Pulmonary artery endothelial cell (primary cell): ENCODE results near the gene TMPRSS11F. TPM values are rescaled to one million over a fixed set of nuclear protein-coding genes. Genes with fewer than 3 reads are reported as not detected.
"Not testable (repeated sequence)": the region's sequence is repeated elsewhere in the genome, so short reads cannot be mapped to it uniquely, and the experiment has no call there.

ENCODE experiments used
- DNase-seq: peaks from one replicate; pipeline ENCODE4 v3.0.0-alpha.2; 2011; ENCODE audit warnings: low read depth, low spot score
- total RNA-seq: library from RNA; depleted of rRNA; stranded (reverse); fragments of >200 nt; gene quantifications from 2 replicates; pipeline ENCODE4 v1.2.3, GENCODE V29; 2014

The TMPRSS11F gene
- total RNA-seq, result not detected in 2 replicates

DNA sequence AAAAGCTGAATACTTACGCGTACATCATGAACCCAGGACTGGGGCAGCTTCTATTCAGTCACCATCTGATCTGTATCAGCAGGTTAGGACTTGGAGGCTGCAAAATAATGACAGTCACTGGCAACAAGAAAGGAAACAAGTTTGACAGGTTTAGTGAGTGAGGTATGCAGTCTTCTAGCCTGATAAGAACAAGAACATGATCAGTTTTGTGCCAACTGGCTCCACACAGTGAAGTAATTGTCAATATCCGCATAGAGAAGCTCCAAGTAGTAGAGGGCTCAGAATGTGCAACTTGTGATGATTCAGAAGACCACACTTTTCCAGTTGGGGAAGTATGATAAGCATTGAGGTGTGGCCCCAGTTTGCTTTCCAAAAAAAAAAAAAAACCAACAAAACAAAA is at the start of gene TMPRSS11F:
TSS of gene TMPRSS11F (minus strand) at position 77 of the 400 bp plus-strand sequence. CDS start at position 28, 49 bp downstream.
- no peak for DNase-seq

DNA sequence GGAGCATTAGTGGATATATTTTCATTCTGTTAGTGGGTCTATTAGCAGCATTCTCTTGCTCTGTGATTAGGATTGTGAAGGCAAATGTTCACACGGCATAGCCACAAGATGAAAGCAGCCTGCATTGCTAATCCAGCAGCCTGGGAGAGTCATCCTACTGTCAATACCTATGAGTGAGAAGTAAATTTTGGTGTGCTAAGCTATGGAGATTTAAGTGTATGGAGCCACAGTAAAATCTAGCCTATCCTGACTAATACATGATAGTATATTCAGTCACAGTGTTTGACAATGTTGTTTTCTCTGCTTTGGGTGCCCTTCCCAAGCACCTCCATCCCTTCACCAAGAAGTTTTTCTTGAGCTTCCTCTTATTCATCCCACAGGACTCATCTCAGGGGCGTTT is 47.2 kb upstream of the TMPRSS11F start:
- no peak for DNase-seq

DNA sequence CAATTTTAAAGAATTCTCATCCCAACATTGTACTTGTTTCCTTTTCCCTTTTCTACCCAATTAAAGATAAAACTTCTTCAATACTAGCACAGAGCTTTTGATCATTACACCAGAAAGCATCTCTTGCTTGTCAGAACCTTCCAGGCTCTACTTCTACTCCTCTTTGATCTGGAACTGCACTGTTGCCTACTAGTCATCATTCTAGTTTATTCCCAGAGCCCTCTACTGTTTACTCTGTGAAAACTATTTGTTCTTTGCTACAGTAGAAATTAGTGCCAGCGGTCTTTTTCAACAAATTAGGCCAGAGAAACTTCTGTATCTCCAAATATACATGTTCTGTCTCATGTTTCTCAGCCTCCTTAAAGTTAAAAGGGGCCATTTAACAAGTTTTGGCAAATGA is 46.8 kb upstream of the TMPRSS11F start:
- no peak for DNase-seq

DNA sequence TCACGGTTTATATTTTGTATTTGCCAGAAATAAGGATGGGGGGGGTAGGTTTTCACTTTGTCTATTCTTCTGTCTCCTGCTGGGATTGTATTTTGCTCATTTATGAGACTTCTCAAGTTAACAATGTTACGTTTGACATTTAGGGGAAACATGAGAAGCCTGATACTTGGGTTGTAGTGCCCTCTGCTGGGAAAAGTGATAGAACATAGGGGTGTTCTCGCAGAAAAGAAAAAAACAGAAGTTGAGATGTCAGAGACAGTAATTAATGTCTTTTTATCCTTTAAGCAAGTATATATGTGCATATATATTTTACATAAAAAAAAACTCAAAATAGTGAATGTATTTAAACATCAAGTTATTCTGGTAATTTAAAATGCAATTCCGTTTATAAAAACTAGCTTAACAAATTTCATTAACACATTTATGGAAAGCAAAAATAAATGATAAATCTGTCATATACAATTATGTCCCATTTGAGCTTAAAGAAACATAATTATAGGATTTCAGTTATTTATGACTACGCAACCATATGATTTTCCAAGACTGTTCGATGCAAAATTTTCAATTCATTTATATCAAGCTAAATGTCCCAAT is 46.0 kb upstream of the TMPRSS11F start:
- peak; percentile 10 for DNase-seq

DNA sequence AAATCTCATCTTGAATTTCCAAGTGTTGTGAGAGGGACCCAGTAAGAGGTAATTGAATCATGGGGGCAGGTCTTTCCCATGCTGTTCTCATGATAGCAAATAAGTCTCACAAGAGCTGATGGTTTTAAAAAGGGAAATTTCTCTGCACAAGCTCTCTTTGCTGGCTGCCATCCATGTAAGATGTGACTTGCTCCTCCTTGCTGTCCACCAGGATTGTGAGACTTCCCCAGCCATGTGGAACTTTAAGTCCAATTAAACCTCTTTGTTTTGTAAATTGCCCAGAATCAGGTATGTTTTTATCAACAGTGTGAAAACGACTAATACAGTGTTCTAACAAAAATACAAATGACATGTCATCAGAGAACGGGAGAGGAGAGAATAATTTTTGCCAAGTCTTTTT is 44.7 kb upstream of the TMPRSS11F start:
- not testable (repeated sequence) for DNase-seq

DNA sequence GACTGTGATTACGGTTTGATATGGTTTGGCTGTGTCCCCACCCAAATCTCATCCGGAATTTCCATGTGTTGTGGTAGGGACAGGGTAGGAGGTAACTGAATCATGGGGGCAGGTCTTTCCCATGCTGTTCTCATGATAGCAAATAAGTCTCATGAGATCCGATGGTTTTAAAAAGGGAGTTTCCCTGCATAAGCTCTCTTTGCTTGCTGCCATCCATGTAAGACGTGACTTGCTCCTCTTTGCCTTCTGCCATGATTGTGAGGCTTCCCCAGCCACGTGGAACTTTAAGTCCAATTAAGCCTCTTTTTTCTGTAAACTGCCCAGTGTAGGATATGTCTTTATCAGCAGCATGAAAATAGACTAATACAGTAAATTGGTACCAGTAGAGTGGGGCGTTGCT is 42.5 kb upstream of the TMPRSS11F start:
- not testable (repeated sequence) for DNase-seq

DNA sequence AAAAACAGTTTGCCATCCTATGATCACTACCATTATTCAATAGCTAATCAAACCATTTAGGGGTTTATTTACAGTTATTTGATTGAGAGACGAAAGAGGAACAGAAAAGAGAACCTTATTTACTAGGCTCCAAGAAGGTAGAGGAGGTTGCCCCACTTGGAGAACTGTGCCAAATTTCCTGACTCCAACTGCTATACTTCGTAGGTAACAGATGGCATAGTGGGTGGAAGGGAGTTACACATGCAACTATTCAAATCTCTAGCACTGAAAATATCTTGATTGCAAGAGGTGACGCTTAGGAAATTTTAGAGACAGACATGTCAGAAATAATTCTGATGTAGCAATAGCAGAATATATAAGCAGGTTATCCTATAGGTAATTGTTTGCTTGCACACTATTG is 38.0 kb upstream of the TMPRSS11F start:
- DNase-seq, result no peak

DNA sequence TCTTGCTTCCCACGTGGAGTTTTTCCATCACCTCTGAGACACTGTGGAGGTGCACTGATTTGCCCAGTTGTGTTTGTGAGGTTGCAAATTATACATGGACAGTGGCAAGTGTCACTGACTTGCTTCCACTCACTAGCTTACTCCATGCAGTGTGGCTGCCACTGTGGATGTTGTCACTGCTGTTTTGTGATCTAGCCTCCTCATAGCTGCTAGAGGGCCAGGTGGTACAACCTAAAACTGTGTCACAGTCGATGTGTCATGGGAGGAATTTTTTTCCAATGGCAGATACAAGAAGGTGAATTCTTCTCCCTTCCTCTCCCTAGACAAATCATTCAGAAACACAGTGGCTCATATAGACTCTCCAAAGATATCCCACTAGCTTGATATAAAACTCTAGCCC is 37.5 kb upstream of the TMPRSS11F start:
- DNase-seq, result no peak

DNA sequence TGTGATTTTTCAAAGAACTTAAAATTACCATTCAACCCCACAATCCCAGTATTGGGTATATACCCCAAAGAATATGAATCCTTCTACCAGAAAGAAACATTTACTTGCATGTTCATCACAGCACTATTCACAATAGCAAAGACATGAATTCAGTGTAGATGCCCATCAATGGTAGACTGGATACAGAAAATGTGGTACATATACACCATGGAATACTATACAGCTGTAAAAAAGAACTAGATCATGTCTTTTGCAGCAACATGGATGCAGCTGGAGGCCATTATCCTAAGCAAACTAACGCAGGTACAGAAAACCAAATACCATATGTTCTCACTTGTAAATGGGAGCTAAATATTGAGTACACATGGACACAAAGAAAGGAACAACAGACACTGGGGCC is 34.1 kb upstream of the TMPRSS11F start:
- no peak for DNase-seq

DNA sequence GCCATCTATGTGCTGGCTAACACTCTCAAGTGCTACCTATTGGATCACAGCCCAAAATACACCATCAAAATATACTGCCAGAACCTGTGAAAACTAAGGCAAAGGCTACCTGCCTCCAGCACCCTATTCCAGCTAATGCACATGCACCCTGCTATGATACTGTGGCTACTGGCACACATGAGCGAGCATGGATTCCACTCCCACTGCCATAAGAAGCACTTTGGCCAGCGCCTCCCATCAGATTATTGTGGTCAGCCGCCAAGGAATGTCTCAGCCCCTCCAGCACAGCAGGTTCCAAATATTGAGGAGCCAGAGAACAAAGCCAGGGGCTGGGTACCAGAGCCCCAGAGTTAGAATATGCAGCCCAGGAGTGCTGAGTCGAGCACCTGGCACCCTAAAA is 32.5 kb upstream of the TMPRSS11F start:
- DNase-seq, result no peak

DNA sequence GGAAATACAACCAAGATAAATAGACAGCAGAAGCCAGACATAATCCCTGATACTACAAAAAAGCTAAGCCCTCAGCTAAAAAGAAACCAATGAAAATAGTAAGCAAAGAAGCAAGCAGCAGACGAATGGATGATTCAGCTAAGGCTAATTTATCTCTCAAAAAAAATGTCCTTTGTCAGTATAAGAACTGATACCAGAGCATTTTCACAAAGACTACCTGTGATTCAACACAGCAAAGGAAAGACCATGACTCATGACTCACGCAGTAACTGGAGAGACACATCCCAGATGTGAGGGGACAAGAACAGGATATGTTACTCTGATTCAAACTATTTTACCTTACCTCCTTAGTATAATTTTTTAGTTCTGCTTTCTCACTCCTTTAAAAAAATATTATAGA is 22.7 kb upstream of the TMPRSS11F start:
- no peak for DNase-seq

DNA sequence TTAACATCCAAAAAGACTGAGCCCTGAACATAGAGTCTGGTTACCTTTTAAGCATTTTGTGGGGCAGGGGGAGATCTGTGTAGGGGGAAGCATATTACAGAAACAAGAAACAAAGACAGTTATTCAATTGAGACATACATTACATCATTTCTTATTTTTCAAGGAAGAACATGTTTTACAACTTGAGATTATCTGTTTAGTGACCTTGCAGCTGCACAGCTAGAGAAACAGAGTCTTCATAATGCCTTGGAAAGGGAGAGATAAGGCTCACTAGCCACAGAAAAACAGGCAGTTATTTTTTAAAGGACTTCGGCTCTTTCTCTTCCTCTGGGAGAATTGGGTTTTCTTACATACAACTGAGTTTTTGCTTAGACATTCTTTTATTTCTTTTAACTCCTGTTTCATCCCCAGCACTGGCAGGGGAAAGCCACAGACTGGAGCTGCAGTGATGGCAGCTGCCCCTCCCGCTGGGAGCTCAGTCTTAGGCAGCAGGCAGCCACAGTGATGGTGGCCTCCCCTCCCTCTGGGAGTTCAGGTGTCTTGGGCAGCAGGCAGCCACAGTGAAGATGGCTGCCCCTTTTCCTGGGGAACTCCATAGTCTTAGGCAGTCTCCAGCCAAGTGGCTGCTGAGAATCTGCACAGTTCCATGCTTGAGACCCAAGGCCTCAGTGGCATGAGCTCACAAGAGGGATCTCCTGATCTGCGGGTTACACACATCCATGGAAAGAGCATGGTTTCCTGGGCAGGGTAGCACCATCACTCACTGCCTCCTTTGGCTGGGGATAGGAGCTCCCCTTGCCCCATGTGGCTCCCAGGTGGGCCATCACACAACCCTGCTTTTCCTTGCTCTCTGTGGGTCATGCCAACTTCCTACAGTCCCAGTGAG is 19.4 kb upstream of the TMPRSS11F start:
- DNase-seq, result no peak

DNA sequence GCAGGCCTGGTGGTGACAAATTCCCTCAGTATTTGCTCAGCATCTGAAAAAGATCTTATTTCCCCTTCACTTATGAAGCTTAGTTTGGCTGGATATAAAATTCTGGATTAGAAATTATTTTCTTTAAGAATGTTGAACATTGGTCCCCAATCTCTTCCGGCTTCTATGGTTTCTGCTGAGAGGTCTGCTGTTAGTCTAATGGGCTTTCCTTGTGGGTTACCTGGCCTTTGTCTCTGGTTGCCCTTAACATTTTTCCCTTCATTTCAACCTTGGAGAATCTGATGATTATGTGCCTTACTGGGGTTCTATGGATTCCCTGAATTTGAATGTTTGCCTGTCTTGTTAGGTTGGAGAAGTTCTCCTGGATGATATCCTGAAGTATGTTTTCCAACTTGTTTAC is 17.4 kb upstream of the TMPRSS11F start:
- no peak for DNase-seq

DNA sequence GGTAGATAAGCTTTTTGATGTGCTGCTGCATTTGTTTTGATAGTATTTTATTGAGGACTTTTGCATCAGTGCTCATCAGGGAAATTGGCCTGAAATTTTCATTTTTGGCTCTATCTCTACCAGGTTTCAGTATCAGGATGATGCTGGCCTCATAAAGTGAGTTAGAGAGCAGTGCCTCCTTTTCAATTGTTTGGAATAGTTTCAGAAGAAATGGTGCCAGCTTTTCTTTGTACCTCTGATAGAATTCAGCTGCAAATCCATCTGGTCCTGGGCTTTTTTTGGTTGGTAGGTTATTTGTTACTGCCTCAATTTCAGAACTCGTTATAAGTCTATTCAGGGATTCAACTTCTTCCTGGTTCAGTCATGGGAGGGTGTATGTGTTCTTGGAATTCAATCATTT is 15.6 kb upstream of the TMPRSS11F start:
- no peak for DNase-seq

DNA sequence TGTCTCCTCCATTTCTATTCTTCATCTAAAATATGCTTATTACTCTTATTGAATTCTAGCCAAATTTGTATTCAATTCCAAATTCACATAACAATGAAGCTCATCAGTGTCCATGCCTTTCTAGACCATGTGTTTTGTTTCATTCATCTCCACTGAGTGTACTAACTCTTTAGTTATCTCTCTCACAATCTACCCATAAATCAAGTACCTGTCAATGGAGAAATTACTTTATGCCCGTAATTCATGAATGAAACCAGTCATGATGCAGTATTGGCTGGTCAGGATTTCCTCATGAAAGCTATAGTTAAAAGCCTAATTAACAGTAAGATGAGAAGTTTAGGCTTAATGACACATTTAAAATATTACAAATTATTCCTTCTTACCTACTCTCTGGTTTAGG is 12.2 kb upstream of the TMPRSS11F start:
- DNase-seq, result no peak

DNA sequence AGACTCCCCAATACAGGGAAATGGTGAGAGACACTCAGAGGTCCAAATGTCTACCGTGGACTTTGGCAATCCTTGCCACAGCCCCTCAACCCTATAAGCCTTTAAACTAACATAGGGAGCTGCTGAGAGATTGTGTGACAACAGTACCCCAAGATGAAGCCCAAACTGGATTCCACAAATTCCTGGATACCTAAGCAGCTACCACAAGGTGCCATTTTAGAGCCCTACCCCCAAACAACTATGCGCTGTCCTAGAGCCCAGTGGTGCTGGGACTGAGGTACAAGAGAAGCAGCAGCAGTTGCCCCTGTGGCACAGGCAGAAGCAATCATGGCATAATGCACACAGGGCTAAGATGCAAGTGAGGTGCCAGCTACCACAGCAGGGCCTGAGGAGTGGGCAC is 2.7 kb upstream of the TMPRSS11F start:
- DNase-seq, result no peak

DNA sequence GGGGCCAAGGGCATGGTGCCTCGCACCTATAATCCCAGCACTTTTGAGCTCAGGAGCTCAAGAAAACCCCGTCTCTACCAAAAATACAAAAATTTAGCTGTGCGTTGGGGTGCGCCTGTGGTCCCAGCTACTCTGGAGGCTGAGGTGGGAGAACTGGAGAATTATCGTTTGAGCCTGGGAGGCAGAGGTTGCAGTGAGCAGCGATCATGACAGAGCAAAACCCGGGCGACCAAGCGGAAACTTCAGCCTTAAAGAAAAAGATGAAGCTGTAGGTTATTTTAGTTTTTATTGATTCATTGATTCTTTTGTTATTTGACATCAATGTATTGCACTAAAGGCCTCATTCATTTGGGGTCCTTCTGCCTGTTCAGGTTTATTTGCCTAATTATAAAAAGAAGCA is 5.4 kb downstream of the TMPRSS11F start:
- DNase-seq, result no peak

DNA sequence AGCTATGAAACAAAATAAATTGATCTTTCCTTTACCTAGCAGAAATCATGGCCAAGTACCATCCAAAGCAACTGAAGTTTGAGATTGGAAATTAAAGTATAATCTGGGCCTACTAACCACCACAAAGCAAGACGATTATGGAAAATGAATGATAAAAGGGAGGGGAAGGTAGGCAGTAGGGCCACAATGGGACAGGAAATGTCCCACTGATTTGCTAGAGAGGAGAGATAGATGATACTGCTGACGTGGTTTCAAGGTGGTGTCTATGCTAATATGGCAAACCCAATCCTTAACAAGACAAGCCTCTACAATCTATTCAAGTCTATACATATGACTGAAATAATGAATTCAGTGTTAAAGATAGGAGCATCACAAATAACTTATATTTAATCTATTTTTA is 6.1 kb downstream of the TMPRSS11F start:
- DNase-seq, result no peak

DNA sequence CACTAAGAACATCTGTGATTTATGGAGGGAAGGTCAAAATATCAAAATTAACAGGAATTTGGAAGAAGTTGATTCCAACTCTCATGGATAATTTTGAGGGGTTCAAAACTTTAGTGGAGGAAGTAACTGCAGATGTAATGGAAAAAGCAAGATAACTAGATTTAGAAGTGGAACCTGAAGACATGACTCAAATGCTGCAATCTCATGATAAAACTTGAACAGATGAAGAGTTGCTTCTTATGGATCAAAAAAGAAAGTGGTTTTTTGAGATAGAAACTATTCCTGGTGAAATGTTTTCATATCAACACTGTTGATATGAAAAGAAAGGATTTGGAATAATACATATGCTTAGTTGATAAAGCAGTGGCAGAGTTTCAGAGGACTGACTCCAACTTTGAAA is 9.7 kb downstream of the TMPRSS11F start:
- DNase-seq, result no peak

DNA sequence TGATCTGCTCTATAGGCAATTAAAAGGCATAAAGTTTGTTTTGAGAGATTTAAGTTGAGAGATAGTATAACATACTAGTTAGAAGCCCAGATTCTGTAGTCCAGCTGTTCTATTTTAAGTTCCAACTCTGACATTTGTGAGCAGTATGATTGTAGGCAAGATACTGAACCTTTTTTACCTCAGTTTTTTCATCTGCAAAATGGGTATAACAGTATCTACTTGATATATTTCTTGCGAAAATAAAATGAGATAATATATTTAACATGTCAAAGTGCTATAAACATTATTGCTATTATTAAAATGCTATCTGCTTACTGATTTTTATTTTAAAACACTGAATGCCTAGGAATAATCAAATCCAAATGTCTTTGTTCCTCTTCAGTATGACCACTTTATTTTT is 19.2 kb downstream of the TMPRSS11F start:
- DNase-seq, result no peak

DNA sequence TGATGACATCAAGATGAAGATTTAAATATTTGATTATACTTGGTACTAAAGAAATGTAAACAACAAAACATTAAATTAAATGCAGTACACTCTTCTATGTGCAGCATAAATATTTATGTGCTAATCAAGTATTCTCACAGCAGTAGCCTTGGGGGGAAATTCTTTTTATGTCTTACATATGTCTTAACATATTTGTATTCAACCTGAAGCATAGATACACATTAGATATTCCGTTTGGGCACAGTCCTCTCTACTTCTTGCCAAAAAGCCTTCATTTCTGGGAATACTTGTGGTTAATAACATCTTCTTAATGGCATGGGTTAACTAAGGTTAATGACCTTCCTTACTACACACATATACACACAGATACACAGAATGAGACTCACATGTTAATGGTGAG is 19.8 kb downstream of the TMPRSS11F start:
- no peak for DNase-seq

DNA sequence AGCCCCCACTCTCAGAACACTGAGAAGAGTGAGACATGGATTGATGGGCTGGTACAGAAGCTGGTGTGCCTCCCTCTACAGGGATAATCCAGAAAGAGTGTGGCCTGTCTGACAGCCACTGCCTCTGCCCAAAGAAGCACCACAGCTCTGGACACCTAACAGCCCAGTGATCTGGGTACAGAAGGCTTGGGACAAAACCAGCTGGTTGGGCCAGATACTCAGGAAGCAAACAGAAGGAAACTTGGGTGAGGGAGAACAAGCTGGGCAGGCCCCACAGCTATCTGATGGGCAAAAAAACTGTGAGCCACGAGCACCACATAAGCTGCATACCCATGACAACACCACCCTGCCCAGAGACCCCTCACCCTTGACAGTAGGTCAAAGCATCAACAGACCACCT is 46.9 kb downstream of the TMPRSS11F start:
- no peak for DNase-seq

DNA sequence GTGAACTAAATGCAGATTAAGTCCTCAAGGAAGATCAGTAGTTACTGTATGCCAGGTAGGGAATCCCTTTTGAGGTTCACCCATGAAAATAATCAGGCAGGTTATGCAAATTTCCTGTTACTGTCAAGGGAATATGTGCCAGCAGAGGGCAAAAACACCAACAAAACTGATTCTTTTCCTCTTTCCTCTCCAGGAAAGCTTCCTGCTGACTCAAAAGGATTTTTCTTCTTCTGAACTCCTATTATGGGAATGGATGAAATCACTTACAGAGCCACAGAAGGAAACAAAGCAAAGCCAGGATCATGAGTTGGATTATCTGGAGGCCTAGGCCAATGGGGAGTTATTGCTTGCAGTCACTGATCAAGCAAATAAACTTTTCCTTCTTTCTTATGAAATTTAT is 49.7 kb downstream of the TMPRSS11F start:
- no peak for DNase-seq
